ENCODE results near the gene BCAS3.
A peak's percentile ranks its signal among the peaks of the same experiment; 100 is the strongest.

DNA sequence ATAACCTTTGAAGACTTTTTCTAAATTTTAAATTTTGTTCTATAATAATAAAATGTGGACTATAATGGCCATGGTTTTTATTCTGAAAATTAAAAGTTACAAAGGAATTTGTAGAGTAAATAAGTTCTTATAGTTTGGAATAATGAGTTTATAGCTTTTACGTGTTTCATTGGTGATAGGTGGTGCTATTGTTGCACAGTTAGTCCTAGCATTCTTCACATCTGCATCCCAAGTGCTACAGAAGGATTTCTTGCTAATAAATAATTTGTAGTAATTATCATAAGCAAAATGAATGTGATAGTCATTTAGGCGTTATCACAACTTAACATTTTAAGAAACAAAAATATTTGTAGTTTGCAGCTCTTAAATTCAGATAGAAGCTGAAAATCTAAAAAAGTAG, 67.9 kb downstream of the BCAS3 start:
- TF ChIP-seq, protein P1, sequence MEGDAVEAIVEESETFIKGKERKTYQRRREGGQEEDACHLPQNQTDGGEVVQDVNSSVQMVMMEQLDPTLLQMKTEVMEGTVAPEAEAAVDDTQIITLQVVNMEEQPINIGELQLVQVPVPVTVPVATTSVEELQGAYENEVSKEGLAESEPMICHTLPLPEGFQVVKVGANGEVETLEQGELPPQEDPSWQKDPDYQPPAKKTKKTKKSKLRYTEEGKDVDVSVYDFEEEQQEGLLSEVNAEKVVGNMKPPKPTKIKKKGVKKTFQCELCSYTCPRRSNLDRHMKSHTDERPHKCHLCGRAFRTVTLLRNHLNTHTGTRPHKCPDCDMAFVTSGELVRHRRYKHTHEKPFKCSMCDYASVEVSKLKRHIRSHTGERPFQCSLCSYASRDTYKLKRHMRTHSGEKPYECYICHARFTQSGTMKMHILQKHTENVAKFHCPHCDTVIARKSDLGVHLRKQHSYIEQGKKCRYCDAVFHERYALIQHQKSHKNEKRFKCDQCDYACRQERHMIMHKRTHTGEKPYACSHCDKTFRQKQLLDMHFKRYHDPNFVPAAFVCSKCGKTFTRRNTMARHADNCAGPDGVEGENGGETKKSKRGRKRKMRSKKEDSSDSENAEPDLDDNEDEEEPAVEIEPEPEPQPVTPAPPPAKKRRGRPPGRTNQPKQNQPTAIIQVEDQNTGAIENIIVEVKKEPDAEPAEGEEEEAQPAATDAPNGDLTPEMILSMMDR (IDR thresholded peaks at IDR 0.05), result peak in 3 of 7 experiments; percentile 7 to 14 (median 14)
- TF ChIP-seq POLR2A (IDR thresholded peaks at IDR 0.05), result no peak

All from body of pancreas (tissue), 4 donors.